PC-3 (cell line): ENCODE measurements around the gene MEX3B.

Source experiments
- CTCF ChIP-seq: fragments of 300-600 bp; sonication (generic); conservative IDR thresholded peaks from 2 replicates; pipeline ENCODE4 v1.5.1; 2017; ENCODE audit warnings: antibody characterized with exemption, low read depth, mild to moderate bottlenecking, low read length
- EZH2 ChIP-seq: fragments of 300-600 bp; sonication (generic); IDR thresholded peaks from one replicate; pipeline ENCODE4 v1.6.1; 2017; ENCODE audit warnings: antibody characterized with exemption, mild to moderate bottlenecking, low read length; ENCODE audit not compliant: unreplicated experiment
- EZH2phosphoT487 ChIP-seq: fragments of 300-600 bp; sonication (generic); IDR thresholded peaks from 2 replicates; pipeline ENCODE4 v1.6.1; 2018; ENCODE audit warnings: mild to moderate bottlenecking, antibody characterized with exemption, low read length, borderline replicate concordance

DNA sequence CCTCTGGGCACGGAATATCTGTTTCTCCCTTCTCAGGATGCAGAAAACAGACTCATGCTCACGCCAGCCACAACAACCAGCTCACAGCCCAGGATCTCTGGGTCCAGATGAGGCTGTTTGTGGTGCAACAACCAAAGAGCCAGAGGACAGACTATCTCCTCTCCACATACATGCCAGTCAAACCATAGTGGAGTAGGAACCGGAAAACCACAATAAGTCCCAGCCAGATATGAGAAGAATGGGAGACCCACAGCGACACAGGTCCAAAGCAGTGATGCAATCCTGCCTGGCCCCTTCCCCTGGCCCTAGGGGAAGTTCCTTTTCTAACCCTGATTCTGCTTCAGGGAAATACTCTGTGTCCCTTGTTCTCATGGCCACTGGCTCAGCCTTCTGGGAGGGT is 27.6 kb downstream of the MEX3B start:
- TF ChIP-seq CTCF (no peak), EZH2 (no peak), EZH2phosphoT487 (no peak)
